Esophagus muscularis mucosa (tissue), 4 donors: ENCODE data around the gene SPRR2G. TPM values are rescaled to one million over a fixed set of nuclear protein-coding genes. Genes with fewer than 3 reads are reported as not detected.
"Not testable (repeated sequence)": the region's sequence is repeated elsewhere in the genome, so short reads cannot be mapped to it uniquely, and the experiment has no call there.

Experiments
- DNase-seq: peaks from one replicate; pipeline ENCODE4 v3.0.0-alpha.2; 2017; ENCODE audit errors: extremely low spot score
- H3K27ac ChIP-seq, 4 donors: fragments of 200-600 bp; sonication (generic); replicated peaks in 1 of 4; 1 replicate in 3 of 4; 2 replicates in 1 of 4; pipeline ENCODE4 v1.5.1; 2016 to 2019; ENCODE audit warnings: mild to moderate bottlenecking in 1 of 4
- H3K27me3 ChIP-seq, 4 donors: fragments of 200-600 bp; sonication (generic); one replicate each; pipeline versions ENCODE4 v1.5.1 to v1.6.0; 2016 to 2019
- H3K36me3 ChIP-seq, 4 donors: fragments of 200-600 bp; sonication (generic); one replicate each; pipeline ENCODE4 v1.5.1; 2016 to 2019
- H3K4me1 ChIP-seq, 4 donors: fragments of 200-600 bp; sonication (generic); one replicate each; pipeline ENCODE4 v1.5.1; 2016 to 2019
- H3K4me3 ChIP-seq, 4 donors: fragments of 200-600 bp; sonication (generic); 1 replicate in 2 of 4; 2 replicates in 2 of 4; pipeline ENCODE4 v1.5.1; 2016 to 2019; ENCODE audit warnings: mild to moderate bottlenecking in 4 of 4, moderate library complexity in 1 of 4
- H3K9me3 ChIP-seq, 4 donors: fragments of 200-600 bp; sonication (generic); 1 replicate in 3 of 4; 2 replicates in 1 of 4; pipeline ENCODE4 v1.5.1; 2016 to 2019
- EP300 ChIP-seq: sonication (generic); formaldehyde crosslinking; IDR thresholded peaks from one replicate; pipeline ENCODE4 v1.6.1; 2017; ENCODE audit warnings: antibody characterized with exemption
- POLR2A ChIP-seq: fragments of 450-650 bp; IDR thresholded peaks from one replicate; pipeline ENCODE4 v1.6.1; 2017; ENCODE audit warnings: antibody characterized with exemption, moderate library complexity, mild to moderate bottlenecking, low read depth
- POLR2AphosphoS5 ChIP-seq, 2 donors: sonication (generic); formaldehyde crosslinking; IDR thresholded peaks; one replicate each; pipeline ENCODE4 v1.6.1; 2017; ENCODE audit warnings: antibody characterized with exemption in 2 of 2
- WGBS: methylation state at CpG from one replicate; pipeline ENCODE4 v1.1.5; 2018; 5-methylcytosine and 5-hydroxymethylcytosine counted together
- intact Hi-C: fragments of 100-400 bp; cut with DNase I; formaldehyde crosslinking; loops from one replicate; pipeline ENCODE4 v1.15.1; 2023
- total RNA-seq, 4 donors: library from RNA; depleted of rRNA; stranded (reverse); fragments of >200 nt; gene quantifications; one replicate each; pipeline versions ENCODE4 v1.1.0 to v1.2.1, GENCODE V29; 2016
- TF ChIP-seq, protein P1 (sequence below), 3 experiments: fragments of 200-600 bp in 2 of 3; fragments of 450-650 bp in 1 of 3; sonication (generic) in 2 of 3; IDR thresholded peaks; one replicate each; pipeline ENCODE4 v1.5.1; 2017 to 2019; ENCODE audit warnings: antibody characterized with exemption in 3 of 3, mild to moderate bottlenecking in 2 of 3, moderate library complexity in 1 of 3

The SPRR2G gene
- total RNA-seq, 4 donors from 2014 or later, result not detected

DNA sequence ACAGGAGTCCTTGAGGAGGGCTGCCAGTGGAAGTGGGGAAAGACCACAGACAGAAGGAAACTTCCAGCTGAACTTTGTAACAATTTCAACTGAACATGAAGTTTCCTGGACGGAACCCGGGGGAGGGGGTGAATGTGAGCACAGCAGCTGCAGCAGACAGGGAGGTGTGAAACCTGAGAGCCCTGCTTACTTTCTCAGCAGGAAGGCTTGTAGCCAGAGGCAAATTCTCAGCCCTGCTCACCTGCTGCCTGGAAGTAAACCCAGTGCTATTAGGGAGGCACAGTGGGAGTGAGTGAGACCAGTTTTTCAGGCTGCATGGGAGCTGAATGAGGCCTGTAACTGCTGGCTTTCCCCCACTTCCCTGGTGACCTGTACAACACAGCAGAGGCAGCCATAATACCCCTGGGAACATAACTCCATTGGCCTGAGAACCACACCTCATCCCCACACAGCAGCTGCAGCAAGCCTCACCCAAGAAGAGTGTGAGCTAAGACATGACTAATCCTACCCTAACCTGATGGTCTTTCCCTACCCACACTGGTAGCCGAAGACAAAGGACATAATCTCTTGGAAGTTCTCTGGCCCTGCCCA lies 27.8 kb downstream of the SPRR2G start:
- Histone ChIP-seq H3K4me1 (no peaks in the 10 kb centered on the region), H3K27ac (no peak overlapping the region), H3K27me3 (no peaks in the 10 kb centered on the region), H3K36me3 (no peaks in the 10 kb centered on the region), H3K4me3 (no peak overlapping the region), H3K9me3 (peaks cover 0 to 21% (median 3%) of the 10 kb centered on the region in 4 donors)
- DNase-seq, result no peak
- TF ChIP-seq, protein P1, sequence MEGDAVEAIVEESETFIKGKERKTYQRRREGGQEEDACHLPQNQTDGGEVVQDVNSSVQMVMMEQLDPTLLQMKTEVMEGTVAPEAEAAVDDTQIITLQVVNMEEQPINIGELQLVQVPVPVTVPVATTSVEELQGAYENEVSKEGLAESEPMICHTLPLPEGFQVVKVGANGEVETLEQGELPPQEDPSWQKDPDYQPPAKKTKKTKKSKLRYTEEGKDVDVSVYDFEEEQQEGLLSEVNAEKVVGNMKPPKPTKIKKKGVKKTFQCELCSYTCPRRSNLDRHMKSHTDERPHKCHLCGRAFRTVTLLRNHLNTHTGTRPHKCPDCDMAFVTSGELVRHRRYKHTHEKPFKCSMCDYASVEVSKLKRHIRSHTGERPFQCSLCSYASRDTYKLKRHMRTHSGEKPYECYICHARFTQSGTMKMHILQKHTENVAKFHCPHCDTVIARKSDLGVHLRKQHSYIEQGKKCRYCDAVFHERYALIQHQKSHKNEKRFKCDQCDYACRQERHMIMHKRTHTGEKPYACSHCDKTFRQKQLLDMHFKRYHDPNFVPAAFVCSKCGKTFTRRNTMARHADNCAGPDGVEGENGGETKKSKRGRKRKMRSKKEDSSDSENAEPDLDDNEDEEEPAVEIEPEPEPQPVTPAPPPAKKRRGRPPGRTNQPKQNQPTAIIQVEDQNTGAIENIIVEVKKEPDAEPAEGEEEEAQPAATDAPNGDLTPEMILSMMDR (IDR thresholded peaks at IDR 0.05), result no peak
- TF ChIP-seq POLR2AphosphoS5 (IDR thresholded peaks at IDR 0.05) (no peak), EP300 (no peak), POLR2A (no peak)
- intact Hi-C loops, result no loop called here
- 38% methylated on average over 3 of the region's 3 CpGs for WGBS

DNA sequence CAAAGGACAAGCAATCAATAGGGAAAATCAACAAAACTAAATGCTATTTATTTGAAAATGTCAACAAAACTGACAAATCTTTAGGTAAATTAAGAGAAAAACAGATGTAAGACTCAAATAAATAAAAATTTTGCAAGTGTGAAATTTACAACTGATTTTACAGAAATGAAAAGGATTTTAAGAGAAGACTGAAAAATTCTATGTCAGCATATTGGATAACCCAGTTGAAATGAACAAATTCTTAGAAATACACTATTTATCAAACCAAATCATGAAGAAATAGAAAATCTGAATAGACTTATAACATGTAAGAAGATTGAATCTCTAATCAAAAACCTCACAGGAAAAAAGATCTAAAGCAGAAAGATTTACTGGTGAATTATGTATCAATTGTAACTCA lies 29.7 kb downstream of the SPRR2G start:
- DNase-seq, result no peak
- Histone ChIP-seq H3K27me3 (no peaks in the 10 kb centered on the region), H3K4me1 (no peaks in the 10 kb centered on the region), H3K27ac (no peak overlapping the region), H3K9me3 (peaks cover 0 to 17% (median 3%) of the 10 kb centered on the region in 4 donors), H3K4me3 (no peak overlapping the region), H3K36me3 (no peaks in the 10 kb centered on the region)
- intact Hi-C loops, result no loop called here
- TF ChIP-seq EP300, result no peak
- no peak for TF ChIP-seq POLR2A
- TF ChIP-seq, protein P1 (IDR thresholded peaks at IDR 0.05), result no peak
- no peak for TF ChIP-seq POLR2AphosphoS5 (IDR thresholded peaks at IDR 0.05)

DNA sequence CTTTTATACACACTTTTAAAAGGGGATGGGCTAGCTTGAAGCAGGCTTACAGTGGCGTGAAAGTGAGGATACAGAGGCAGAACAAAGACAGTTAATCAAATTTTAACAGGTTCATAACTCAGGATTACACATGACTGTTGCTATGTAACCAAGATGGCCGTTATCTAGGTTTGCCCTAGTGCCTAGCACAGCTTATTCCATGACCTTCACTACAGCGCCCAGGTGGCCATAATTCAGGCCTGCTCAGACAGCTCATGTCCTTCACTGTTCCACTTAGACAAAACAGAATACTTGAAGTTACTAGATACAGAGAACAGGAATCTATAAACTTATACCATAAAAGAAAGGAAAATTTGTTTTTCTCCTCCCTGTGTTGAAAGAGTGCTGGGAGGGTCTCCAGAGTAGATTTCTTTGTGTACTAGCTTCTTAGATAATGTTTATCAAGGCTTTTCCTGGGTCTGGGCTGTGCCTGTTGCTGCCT lies 31.2 kb downstream of the SPRR2G start:
- Histone ChIP-seq H3K27me3 (no peaks in the 10 kb centered on the region), H3K36me3 (no peaks in the 10 kb centered on the region), H3K27ac (no peak overlapping the region), H3K4me3 (no peak overlapping the region), H3K4me1 (no peaks in the 10 kb centered on the region), H3K9me3 (peaks cover 0 to 3% (median 0%) of the 10 kb centered on the region in 4 donors)
- DNase-seq, result no peak
- intact Hi-C loops, result no loop called here
- 39% methylated on average over 3 of the region's 3 CpGs for WGBS
- TF ChIP-seq, protein P1 (IDR thresholded peaks at IDR 0.05), result no peak
- no peak for TF ChIP-seq POLR2A
- TF ChIP-seq POLR2AphosphoS5 (IDR thresholded peaks at IDR 0.05), result no peak
- no peak for TF ChIP-seq EP300

DNA sequence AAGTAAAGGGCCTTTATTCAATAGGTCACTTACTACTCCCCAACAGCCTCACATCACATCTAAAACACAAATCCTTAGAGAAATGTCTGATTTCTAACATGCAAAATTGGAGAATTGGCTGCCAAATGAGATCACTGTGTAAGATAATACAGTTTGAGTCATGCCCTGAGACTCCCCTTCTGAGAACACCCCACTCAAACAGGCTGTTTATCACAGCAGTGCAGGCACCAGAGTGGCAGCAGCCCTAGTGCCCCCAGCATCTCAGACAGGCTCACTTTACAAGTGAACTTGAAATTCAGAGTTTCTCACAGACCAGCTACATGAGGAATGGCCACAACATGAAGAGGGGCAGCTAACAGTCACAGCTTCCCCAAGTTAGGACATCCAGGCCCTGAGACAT lies 35.4 kb downstream of the SPRR2G start:
- H3K4me3 ChIP-seq, H3K27ac ChIP-seq, H3K9me3 ChIP-seq, H3K4me1 ChIP-seq, DNase-seq, H3K27me3 ChIP-seq, H3K36me3 ChIP-seq, intact Hi-C loops: not testable (repeated sequence)

DNA sequence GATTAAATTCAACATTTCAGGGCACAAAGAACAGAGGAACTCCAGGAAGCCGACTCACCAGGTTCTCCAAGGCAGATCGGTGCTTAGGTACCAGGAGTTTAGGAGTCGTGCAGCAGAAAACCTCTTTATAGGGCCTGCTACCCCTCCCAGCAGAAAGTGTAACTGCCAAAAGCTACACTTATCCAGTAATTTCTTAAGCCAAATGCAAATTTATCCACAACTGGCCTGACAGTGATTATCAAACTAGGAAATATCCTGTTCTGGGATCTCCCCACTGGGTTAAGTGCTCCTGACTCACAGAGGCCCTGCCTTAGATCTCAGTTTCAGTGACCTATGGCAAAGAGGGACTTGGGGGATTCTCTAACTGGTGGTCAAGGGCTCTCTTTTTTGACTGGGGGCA lies 37.3 kb downstream of the SPRR2G start, which contains the start of gene SPRR2F:
SPRR2F (minus strand) TSS at position 101 of the 400 bp plus-strand sequence. CDS start 783 bp downstream, outside the sequence.
- Histone ChIP-seq H3K9me3 (no peaks in the 10 kb centered on the region), H3K36me3 (no peaks in the 10 kb centered on the region), H3K4me1 (no peaks in the 10 kb centered on the region), H3K27me3 (no peaks in the 10 kb centered on the region), H3K27ac (no peak within 1 kb of the TSS), H3K4me3 (no peak within 1 kb of the TSS)
- intact Hi-C loops, result no loop called here
- no peak for DNase-seq
- WGBS, result 76% methylated on average over 3 of the region's 3 CpGs
- TF ChIP-seq POLR2AphosphoS5 (IDR thresholded peaks at IDR 0.05) (no peak), POLR2A (no peak), EP300 (no peak)
- TF ChIP-seq, protein P1 (IDR thresholded peaks at IDR 0.05), result no peak

DNA sequence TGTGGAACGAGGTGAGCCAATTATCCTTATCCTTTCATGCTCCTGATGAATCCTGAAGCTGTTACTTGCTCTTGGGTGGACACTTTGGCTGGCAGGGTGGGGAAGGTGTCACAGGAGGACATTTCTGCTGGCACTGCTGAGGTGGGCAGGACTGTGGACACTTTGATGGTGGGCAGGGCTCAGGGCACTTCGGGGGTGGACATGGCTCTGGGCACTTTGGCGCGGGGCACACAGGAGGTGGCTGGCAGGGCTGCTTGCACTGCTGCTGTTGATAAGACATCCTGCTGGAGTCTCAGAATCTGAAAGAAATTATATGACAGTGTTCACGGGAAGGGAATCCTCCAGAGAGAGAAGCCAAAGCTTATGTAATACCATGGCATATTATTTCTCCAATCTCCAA lies 38.2 kb downstream of the SPRR2G start:
- H3K4me3 ChIP-seq, H3K36me3 ChIP-seq, DNase-seq, H3K9me3 ChIP-seq, H3K4me1 ChIP-seq, intact Hi-C loops, H3K27ac ChIP-seq, H3K27me3 ChIP-seq: not testable (repeated sequence)
- WGBS, result 86% methylated on average over 5 of the region's 5 CpGs
